GM19395 (cell line): ENCODE results near the gene ISM1.

Experiments
- ATAC-seq: cut with Tn5 transposase; IDR thresholded peaks from one replicate; pipeline ENCODE4 v1.9.1; 2021; ENCODE audit warnings: mild to moderate bottlenecking, moderate library complexity; ENCODE audit not compliant: unreplicated experiment

ISM1 gene

GRCh38 chr20:13340088-13340487 is 119.0 kb downstream of the ISM1 start:
- ATAC-seq = no peak

DNA sequence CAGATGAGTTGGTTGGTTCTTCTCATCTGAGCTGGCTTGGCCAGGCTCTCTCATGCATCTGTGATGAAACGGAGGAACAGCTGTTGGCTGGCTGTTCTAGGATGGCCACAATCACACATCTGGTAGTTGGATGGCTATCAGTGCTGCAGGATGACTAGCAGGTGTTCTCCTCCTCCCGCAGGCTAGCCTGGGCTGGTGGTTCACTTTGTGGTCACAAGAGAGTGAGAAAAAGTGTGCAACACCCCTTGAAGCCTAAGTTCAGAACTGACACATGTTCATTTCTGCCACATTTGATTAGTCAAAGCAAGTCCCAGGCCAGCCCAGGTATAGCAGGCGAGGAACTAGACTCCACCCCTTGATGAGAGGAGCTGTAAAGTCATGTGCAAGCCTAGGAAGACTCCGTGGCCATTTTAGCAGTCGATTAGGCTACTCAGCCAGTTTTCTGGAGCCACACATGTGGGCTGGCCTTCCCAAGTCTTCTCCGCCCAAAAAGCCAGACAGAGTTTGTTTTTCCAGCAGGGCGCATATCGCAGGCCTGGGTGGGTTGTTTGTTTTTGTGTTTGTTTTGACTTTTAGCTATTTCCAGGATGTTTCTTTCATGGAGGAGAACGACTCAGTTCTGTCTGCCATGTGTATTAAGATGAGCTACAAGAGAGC is 120.8 kb downstream of the ISM1 start:
- no peak for ATAC-seq

GRCh38 chr20:13342469-13343242 is 121.6 kb downstream of the ISM1 start:
- ATAC-seq = no peak

GRCh38 chr20:13344671-13345070 is 123.6 kb downstream of the ISM1 start:
- no peak for ATAC-seq

DNA sequence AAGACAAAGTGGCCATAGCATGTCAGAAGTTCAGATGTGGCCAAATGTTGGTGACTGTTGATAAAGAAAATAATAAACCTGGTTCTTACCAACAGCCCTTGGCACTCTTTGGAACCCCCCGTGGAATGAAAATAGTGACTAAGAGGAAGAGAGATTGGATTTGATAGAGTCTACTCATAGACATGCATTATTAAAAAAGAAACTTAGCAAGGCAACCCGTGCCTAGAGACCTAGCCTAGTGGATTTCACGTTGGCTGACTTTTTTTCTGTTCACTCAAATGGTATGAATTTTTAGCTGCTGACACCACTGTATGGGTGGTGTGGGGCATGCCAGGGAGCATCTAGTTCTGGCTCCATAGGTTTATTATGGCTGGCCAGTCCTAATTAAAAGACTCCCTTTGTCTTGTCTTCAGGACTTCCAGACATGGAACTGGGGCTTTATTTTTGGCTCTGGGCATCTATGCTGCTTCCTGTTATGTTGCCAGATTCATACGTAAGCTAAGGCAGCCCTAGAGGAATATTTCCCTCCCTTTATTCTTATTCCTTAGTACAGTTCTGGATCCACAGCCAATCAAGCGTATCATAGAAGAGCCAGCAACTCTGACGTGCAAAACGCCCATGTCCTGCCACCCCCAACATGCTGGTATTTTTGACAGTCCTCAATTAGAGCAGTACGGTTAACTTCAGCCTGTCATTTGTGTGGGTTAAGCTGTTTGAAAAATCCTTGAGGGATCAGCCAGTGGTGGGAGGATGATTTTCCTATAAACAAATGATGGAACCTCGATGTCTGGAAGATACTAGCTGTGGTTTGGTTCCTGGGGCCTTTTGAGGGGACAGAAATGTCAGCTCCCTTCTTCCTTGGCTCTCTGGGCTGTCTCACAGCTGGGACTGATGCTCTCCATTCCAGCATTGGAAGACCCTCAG is 127.5 kb downstream of the ISM1 start:
- no peak for ATAC-seq

DNA sequence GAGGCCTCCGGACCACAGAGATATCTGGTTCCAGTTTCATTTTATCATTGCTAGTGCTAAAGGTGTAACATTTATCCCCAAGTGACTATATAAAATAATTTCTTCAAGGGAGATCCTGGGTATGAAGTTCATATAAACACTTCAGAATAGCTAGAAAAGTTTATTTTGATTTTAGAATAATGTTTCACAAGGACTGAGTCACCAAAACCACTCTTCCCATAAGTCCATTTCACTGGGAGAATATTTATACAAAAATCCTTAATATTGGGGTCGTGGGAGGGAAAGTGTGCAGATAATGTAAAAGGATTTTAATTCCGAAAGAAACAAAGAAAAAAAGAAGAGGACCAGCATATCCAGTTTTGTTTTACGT is 128.1 kb downstream of the ISM1 start:
- ATAC-seq = no peak
